DMS79 (cell line): ENCODE data around the gene CELA3A.
"Not testable (repeated sequence)": the region's sequence is repeated elsewhere in the genome, so short reads cannot be mapped to it uniquely, and the experiment has no call there.

Experiments used
- DNase-seq: peaks from one replicate; lab custom pipeline; 2025; lab: John Stamatoyannopoulos, UW

CELA3A gene

GRCh38 chr1:22001409-22001808, at the start of gene CELA3A:
Gene CELA3A, plus strand, starts transcription at chr1:22001657. Its CDS starts 18 bp downstream, at chr1:22001675.
- DNase-seq = no peak

- DNase-seq = no peak
Observed at GRCh38 chr1:21952786-21953520, 48.5 kb upstream of the CELA3A start.

- DNase-seq = no peak
Observed at GRCh38 chr1:21955058-21955457, 46.4 kb upstream of the CELA3A start.

- DNase-seq = peak; percentile 80
Observed at GRCh38 chr1:21955501-21956281, 45.8 kb upstream of the CELA3A start.

- peak; percentile 95 for DNase-seq
Observed at GRCh38 chr1:21956720-21957552, 44.5 kb upstream of the CELA3A start.

GRCh38 chr1:21961337-21961736, 40.1 kb upstream of the CELA3A start:
- DNase-seq = no peak

GRCh38 chr1:21961799-21962198, 39.7 kb upstream of the CELA3A start:
- no peak for DNase-seq

- peak; percentile 47 for DNase-seq
Observed at GRCh38 chr1:21963477-21964217, 37.8 kb upstream of the CELA3A start.

- no peak for DNase-seq
Observed at GRCh38 chr1:21966247-21967000, 35.0 kb upstream of the CELA3A start.

GRCh38 chr1:21967216-21967615, 34.2 kb upstream of the CELA3A start:
- DNase-seq = not testable (repeated sequence)

GRCh38 chr1:21969066-21969465, 32.4 kb upstream of the CELA3A start:
- not testable (repeated sequence) for DNase-seq

GRCh38 chr1:21970523-21970922, 30.9 kb upstream of the CELA3A start:
- DNase-seq = not testable (repeated sequence)

- DNase-seq = not testable (repeated sequence)
Observed at GRCh38 chr1:21972973-21973441, 28.4 kb upstream of the CELA3A start.

- not testable (repeated sequence) for DNase-seq
Observed at GRCh38 chr1:21973948-21974347, 27.5 kb upstream of the CELA3A start.

GRCh38 chr1:21974699-21975098, 26.8 kb upstream of the CELA3A start:
- not testable (repeated sequence) for DNase-seq

- DNase-seq = not testable (repeated sequence)
Observed at GRCh38 chr1:21975296-21975695, 26.2 kb upstream of the CELA3A start.

- DNase-seq = not testable (repeated sequence)
Observed at GRCh38 chr1:21976703-21977239, 24.7 kb upstream of the CELA3A start, which contains the start of gene CELA3B. Gene CELA3B, plus strand, starts transcription at chr1:21977022. Its CDS starts 18 bp downstream, at chr1:21977040.

- not testable (repeated sequence) for DNase-seq
Observed at GRCh38 chr1:21978209-21978608, 23.2 kb upstream of the CELA3A start.

- not testable (repeated sequence) for DNase-seq
Observed at GRCh38 chr1:21980515-21981220, 20.8 kb upstream of the CELA3A start.
